Measurements from ENCODE around the gene GJE1.

DNA sequence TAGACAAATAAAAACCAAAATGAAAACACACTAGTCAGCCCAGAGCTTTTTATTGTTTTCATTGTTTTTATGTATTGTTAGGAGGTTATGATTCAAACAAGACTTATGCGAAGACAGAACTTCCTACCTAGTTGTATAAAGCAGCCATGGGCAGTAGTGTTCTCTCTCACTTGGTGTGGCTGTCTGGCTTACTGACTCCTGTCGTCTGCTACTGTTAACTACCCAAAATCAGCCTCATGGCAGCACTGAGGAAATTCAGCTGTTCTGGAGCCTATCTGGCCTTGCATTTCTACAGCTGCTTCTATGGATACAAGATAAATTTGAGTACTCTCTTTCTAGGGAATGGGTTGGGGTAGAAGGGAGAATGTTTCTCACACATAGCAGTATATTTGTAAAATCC, 34.8 kb downstream of the GJE1 start:
- TF ChIP-seq, protein P1, sequence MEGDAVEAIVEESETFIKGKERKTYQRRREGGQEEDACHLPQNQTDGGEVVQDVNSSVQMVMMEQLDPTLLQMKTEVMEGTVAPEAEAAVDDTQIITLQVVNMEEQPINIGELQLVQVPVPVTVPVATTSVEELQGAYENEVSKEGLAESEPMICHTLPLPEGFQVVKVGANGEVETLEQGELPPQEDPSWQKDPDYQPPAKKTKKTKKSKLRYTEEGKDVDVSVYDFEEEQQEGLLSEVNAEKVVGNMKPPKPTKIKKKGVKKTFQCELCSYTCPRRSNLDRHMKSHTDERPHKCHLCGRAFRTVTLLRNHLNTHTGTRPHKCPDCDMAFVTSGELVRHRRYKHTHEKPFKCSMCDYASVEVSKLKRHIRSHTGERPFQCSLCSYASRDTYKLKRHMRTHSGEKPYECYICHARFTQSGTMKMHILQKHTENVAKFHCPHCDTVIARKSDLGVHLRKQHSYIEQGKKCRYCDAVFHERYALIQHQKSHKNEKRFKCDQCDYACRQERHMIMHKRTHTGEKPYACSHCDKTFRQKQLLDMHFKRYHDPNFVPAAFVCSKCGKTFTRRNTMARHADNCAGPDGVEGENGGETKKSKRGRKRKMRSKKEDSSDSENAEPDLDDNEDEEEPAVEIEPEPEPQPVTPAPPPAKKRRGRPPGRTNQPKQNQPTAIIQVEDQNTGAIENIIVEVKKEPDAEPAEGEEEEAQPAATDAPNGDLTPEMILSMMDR (IDR thresholded peaks at IDR 0.05), result no peak
- no peak for TF ChIP-seq POLR2A (IDR thresholded peaks at IDR 0.05)
